Fibroblast of mammary gland (primary cell): Measurements from ENCODE around the gene PXT1.

Experiments used
- DNase-seq: peaks from one replicate; pipeline ENCODE4 v3.0.0-alpha.2; 2010; ENCODE audit warnings: low read depth
- H3K4me3 ChIP-seq: 2 replicates; pipeline ENCODE4 v1.5.1; 2011; ENCODE audit warnings: low read depth, mild to moderate bottlenecking, low read length, moderate library complexity; ENCODE audit not compliant: control insufficient read depth
- TF ChIP-seq, protein P1 (sequence below): conservative IDR thresholded peaks from 2 replicates; pipeline ENCODE4 v1.5.1; 2011; ENCODE audit warnings: low read depth, low read length, inconsistent platforms; ENCODE audit not compliant: control insufficient read depth, insufficient read depth

PXT1 gene, protein sequence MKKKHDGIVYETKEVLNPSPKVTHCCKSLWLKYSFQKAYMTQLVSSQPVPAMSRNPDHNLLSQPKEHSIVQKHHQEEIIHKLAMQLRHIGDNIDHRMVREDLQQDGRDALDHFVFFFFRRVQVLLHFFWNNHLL

GRCh38 chr6:36442671-36443470 is at the start of gene PXT1, which contains the start of gene KCTD20:
PXT1 (minus strand) TSS chr6:36442854; CDS start chr6:36426082, 16,772 bp downstream.
KCTD20 (plus strand) TSS chr6:36443000; CDS start chr6:36470098, 27,098 bp downstream.
- TF ChIP-seq, protein P1, sequence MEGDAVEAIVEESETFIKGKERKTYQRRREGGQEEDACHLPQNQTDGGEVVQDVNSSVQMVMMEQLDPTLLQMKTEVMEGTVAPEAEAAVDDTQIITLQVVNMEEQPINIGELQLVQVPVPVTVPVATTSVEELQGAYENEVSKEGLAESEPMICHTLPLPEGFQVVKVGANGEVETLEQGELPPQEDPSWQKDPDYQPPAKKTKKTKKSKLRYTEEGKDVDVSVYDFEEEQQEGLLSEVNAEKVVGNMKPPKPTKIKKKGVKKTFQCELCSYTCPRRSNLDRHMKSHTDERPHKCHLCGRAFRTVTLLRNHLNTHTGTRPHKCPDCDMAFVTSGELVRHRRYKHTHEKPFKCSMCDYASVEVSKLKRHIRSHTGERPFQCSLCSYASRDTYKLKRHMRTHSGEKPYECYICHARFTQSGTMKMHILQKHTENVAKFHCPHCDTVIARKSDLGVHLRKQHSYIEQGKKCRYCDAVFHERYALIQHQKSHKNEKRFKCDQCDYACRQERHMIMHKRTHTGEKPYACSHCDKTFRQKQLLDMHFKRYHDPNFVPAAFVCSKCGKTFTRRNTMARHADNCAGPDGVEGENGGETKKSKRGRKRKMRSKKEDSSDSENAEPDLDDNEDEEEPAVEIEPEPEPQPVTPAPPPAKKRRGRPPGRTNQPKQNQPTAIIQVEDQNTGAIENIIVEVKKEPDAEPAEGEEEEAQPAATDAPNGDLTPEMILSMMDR = no peak
- peak; percentile 85 for DNase-seq
- H3K4me3 ChIP-seq = peak within 1 kb of the TSS; percentile 91

- no peak overlapping the region for H3K4me3 ChIP-seq
- no peak for DNase-seq
- TF ChIP-seq, protein P1 = no peak
Observed at GRCh38 chr6:36492092-36492491, 49.4 kb upstream of the PXT1 start.

DNA sequence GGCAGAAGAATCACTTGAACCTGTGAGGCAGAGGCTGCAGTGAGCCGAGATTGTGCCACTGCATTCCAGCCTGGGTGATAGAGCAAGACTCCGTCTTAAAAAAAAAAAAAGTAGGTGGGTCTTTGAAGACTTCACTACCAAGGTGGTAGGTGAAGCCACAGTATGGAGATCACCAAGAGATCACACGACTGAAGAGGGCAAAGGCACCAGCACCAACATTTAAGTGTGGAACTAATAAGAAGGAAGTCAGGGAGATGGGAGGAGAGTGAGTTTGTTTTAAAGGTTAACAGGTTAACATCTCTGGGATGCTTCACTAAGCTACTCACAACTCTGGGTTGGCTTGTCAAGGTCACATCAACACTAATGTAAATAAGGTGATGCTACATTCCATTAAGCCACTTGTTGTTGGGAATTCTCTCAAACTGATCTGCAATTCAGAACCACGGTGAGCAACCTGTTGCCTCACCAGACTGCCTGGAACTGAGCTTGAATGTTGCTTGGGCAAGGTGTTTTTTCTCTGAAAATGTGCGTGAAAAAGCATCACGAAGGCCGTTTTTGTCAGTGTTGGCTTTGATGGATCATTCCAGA is 48.8 kb upstream of the PXT1 start:
- TF ChIP-seq, protein P1 = no peak
- DNase-seq = no peak
- H3K4me3 ChIP-seq = no peak overlapping the region

- no peak overlapping the region for H3K4me3 ChIP-seq
- DNase-seq = no peak
- TF ChIP-seq, protein P1 = no peak
Observed at GRCh38 chr6:36489426-36489825, 46.8 kb upstream of the PXT1 start.

GRCh38 chr6:36488221-36488620 is 45.6 kb upstream of the PXT1 start:
- DNase-seq = no peak

DNA sequence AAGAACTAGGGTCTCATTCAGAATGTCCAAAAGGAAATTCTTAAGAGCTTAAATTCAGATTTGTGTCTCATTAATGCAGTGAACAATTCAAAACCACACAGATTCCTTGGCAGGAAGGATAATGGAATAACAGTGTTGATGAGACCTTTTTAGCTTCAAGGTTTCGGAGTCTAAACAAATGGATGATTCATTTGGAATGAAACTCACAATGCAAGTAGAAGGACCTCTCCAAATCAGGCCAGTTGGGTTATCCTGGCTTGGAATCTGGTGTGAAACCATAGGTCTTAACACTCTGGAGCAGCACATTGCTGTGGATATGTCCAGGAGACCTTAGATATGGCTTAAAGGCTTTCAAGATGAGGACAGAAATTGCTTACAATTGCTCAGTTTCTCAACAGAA is 45.0 kb upstream of the PXT1 start:
- no peak for DNase-seq
- TF ChIP-seq, protein P1 = no peak
- no peak overlapping the region for H3K4me3 ChIP-seq

More at GRCh38 chr6:36488221-36488620, 45.6 kb upstream of the PXT1 start:
- TF ChIP-seq, protein P1 = no peak
- no peak overlapping the region for H3K4me3 ChIP-seq
